Activated T-cell treated with anti-CD3 and anti-CD28 coated beads for 24 hours (primary cell): ENCODE measurements around the gene KRTAP6-3.

Source experiments
- DNase-seq: peaks from one replicate; pipeline ENCODE4 v3.0.0-alpha.2; 2020; ENCODE audit warnings: low read depth

Gene KRTAP6-3

DNA sequence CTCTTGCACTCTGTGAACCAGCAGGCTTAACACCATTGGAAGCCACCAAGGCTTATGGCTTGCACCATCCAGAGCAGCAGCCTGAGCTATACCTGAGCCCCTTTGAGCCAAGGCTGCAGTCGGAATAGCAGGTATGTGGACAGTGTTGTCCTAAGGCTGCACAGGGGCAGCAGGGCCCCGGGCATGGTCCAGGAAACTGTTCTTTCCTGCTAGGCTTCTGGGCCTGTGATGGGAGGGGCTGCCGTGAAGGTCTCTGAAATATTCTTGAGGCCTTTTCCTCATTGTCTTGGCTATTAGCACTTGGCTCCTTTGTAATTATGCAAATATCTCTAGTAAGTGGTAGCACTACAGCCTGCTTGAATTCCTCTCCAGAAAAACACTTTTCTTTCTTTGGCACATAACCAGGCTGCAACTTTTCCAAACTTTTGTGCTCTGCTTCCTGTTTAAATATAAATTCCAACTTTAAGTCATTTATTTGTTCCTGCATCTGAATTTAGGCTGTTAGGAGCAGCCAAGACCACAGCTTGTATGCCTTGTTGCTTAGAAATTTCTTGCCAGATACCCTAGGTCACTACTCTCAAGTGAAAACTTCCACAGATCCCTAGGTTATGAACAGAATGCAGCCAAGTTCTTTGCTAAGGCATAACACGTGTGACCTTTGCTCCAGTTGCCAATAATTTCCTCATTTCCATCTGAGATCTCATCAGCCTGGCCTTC lies 33.4 kb downstream of the KRTAP6-3 start:
- DNase-seq = no peak

DNA sequence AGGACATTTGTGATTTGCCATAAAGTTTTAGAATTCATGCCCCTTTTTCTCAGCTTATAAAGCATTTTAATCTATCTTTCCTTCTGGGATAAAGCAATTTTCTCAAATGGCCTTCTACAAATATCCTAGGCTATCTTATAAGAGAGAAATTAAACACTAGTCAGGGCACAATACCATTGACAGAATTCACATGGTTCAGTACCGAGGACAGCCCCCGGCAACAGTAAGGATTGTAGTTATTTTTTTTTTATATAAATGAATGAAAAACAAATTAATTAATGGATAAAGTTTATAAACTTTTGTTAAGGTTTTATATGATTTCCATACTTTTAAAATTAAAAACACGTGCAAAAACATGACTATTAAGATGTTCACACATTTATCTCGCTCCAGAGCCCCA lies 35.9 kb downstream of the KRTAP6-3 start:
- DNase-seq = no peak

DNA sequence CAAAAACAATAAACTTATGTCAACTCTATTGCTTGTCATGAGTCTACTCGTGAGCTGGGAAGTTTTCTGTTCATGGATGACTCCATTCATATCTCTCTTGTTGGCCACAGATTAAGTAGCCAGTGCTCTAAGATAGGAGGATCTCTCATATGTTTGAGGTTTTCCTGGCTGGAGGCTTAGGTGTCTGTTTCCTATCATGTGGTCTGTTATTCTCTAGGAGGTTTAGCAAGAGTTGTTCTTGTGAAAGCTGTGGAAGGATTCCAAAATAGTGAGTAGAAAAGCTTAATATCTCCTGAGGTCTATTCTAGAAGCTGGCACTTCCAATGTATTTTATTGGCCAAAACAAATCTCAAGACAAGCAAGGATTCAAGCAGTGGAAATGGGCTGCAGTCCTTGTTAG lies 37.0 kb downstream of the KRTAP6-3 start:
- DNase-seq = no peak

DNA sequence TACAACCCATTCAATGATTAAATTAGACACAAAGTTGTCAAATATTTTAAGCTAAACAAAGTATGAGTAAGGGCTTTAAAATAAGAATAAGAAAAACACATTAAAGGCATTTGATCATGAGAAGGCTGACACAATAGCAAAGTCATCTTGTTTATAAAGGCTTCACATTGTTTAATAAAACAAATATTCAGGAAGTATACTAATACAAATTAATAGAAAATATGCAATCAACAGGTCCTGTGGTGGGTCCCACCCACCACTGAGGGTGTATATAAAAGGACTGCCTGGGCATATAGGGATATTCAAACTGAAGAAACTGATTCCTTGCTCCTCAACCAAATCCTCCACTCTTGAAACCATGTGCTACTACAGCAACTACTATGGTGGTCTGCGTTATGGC lies 42.7 kb downstream of the KRTAP6-3 start, which contains the start of gene KRTAP20-2:
TSS of gene KRTAP20-2 (plus strand) at position 301 of the 400 bp plus-strand sequence. CDS start at position 359, 58 bp downstream.
- no peak for DNase-seq

DNA sequence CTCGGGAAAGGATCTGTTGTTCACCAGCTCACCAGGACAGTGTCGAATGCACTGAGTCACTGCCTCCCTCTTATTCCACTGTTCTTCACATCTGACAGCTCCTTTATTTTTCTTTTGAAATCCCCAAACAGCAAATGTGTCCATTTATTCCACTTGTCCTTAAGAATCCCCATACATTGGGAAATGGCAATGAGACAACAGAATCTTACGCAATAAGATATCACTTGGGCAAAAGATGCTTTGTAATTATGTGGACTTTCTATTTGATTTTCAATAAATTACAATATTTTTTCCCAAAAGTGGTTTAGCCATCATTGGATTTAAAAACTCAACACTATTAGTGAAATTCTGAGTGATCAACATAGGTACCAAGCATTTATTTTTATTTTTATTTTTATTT lies 46.4 kb downstream of the KRTAP6-3 start:
- DNase-seq = no peak

DNA sequence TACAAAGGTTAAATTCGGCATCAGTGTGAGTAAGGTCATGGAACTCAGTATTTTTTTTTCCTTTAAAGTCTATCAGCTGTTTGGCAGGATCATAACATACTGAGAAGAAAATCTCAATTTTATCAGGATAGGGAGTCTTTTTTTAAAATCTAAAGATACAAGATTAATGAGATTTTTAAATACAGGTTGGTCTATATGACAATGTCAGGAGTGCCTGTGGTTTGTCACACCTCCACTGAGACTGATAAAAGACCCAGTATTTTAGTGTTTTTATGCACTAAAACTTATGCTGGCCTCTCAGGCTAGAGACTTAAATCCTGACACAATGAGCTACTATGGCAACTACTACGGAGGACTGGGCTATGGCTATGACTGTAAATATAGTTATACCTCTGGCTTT lies 50.3 kb downstream of the KRTAP6-3 start, which contains the start of gene KRTAP20-3:
TSS of gene KRTAP20-3 (plus strand) at position 301 of the 400 bp plus-strand sequence.
- no peak for DNase-seq
